K562 (cell line): ENCODE data around the gene BCL11A.

ENCODE experiments used
- CTCF ChIP-seq, 3 experiments: IDR thresholded peaks in 2 of 3; conservative IDR thresholded peaks in 1 of 3; 2 replicates each; pipeline ENCODE4 v1.5.1; 2011 to 2012; ENCODE audit warnings: low read length in 3 of 3, mild to moderate bottlenecking in 3 of 3, control low read depth in 2 of 3, improper control_type of control experiment in 1 of 3, inconsistent platforms in 1 of 3, low read depth in 1 of 3, mixed read lengths in 1 of 3, moderate library complexity in 1 of 3; ENCODE audit not compliant: insufficient read depth in 2 of 3
- FOXA1 ChIP-seq: fragments of 450-650 bp; IDR thresholded peaks from 2 replicates; pipeline ENCODE4 v1.6.1; 2016; ENCODE audit warnings: mild to moderate bottlenecking, borderline replicate concordance
- FOXP4 ChIP-seq: sonication (generic); formaldehyde crosslinking; IDR thresholded peaks from 2 replicates; pipeline ENCODE4 v1.8.0; 2022; ENCODE audit warnings: mild to moderate bottlenecking, missing genetic modification reagents, borderline replicate concordance
- HDAC2 ChIP-seq: fragments of 450-650 bp; IDR thresholded peaks from 2 replicates; pipeline ENCODE4 v1.6.1; 2016; ENCODE audit warnings: mild to moderate bottlenecking
- PATZ1 ChIP-seq: fragments of 250-450 bp; sonication (Bioruptor Pico); IDR thresholded peaks from 2 replicates; pipeline ENCODE4 v1.5.0; 2020; ENCODE audit warnings: mild to moderate bottlenecking, borderline replicate concordance
- PKNOX1 ChIP-seq: fragments of 450-650 bp; IDR thresholded peaks from 2 replicates; pipeline ENCODE4 v1.6.1; 2016
- RB1 ChIP-seq: fragments of 450-650 bp; IDR thresholded peaks from 2 replicates; pipeline ENCODE4 v1.6.1; 2017; ENCODE audit warnings: low read depth, mild to moderate bottlenecking
- ZKSCAN1 ChIP-seq: fragments of 150-350 bp; IDR thresholded peaks from 2 replicates; pipeline ENCODE4 v1.6.1; 2016; ENCODE audit warnings: low read depth, low read length

- TF ChIP-seq CTCF (IDR thresholded peaks at IDR 0.05 in 2 of 3, conservative IDR thresholded peaks at IDR 0.05 in 1 of 3; ENCODE audit: insufficient read depth in 2 of 3, low read depth in 1 of 3, low read length in 3 of 3), result no peak
- no peak for TF ChIP-seq HDAC2
- no peak for TF ChIP-seq PKNOX1
- no peak for TF ChIP-seq RB1
- TF ChIP-seq ZKSCAN1, result no peak
- no peak for TF ChIP-seq FOXA1
- TF ChIP-seq PATZ1 (CRISPR knock-in tag), result no peak
- no peak for TF ChIP-seq FOXP4 (CRISPR knock-in tag)
These were observed 45.0 kb downstream of the BCL11A start for GRCh38 chr2:60508339-60508917.
